Liver (tissue), 9 donors: Measurements from ENCODE around the gene SPAG9. TPM values are rescaled to one million over a fixed set of nuclear protein-coding genes. Genes with fewer than 3 reads are reported as not detected.

Source experiments
- DNase-seq: peaks from one replicate; pipeline ENCODE4 v3.0.0-alpha.2; 2017; ENCODE audit warnings: low spot score
- H3K27ac ChIP-seq, 2 donors: one replicate each; pipeline ENCODE4 v1.7.0; 2013; ENCODE audit warnings: inconsistent platforms in 2 of 2, low read length in 2 of 2, control low read depth in 1 of 2, low read depth in 1 of 2, mild to moderate bottlenecking in 1 of 2
- H3K27me3 ChIP-seq, 4 donors: one replicate each; pipeline versions ENCODE4 v1.6.1 to v1.7.0; 2013; ENCODE audit warnings: low read length in 3 of 4, inconsistent platforms in 1 of 4, mild to moderate bottlenecking in 1 of 4, moderate library complexity in 1 of 4; ENCODE audit not compliant: control insufficient read depth in 4 of 4, insufficient read depth in 4 of 4
- H3K36me3 ChIP-seq, 4 donors: one replicate each; pipeline versions ENCODE4 v1.6.1 to v1.7.0; 2013; ENCODE audit warnings: low read length in 3 of 4, mild to moderate bottlenecking in 3 of 4, low read depth in 1 of 4, moderate library complexity in 1 of 4; ENCODE audit not compliant: control insufficient read depth in 4 of 4, insufficient read depth in 3 of 4
- H3K4me1 ChIP-seq, 4 donors: one replicate each; pipeline versions ENCODE4 v1.6.1 to v1.7.0; 2013; ENCODE audit warnings: low read length in 3 of 4, mild to moderate bottlenecking in 3 of 4, moderate library complexity in 1 of 4; ENCODE audit not compliant: control insufficient read depth in 4 of 4, insufficient read depth in 4 of 4
- H3K4me3 ChIP-seq, 3 donors: one replicate each; pipeline versions ENCODE4 v1.6.1 to v1.7.0; 2013; ENCODE audit warnings: low read length in 3 of 3, control low read depth in 1 of 3, low read depth in 1 of 3, mild to moderate bottlenecking in 1 of 3
- H3K9ac ChIP-seq, 2 donors: one replicate each; pipeline ENCODE4 v1.7.0; 2013; ENCODE audit warnings: low read length in 2 of 2, mild to moderate bottlenecking in 2 of 2, moderate library complexity in 2 of 2, control low read depth in 1 of 2, low read depth in 1 of 2
- H3K9me3 ChIP-seq, 4 donors: one replicate each; pipeline versions ENCODE4 v1.6.1 to v1.7.0; 2013; ENCODE audit warnings: low read length in 3 of 4; ENCODE audit not compliant: control insufficient read depth in 4 of 4
- ATF3 ChIP-seq: IDR thresholded peaks from 2 replicates; pipeline ENCODE4 v1.6.1; 2016; ENCODE audit warnings: antibody characterized with exemption
- CTCF ChIP-seq: fragments of 150-350 bp; IDR thresholded peaks from 2 replicates; pipeline ENCODE4 v1.5.1; 2017; ENCODE audit warnings: improper control_type of control experiment, low read depth, low read length; ENCODE audit not compliant: missing input control
- EGR1 ChIP-seq, 2 donors: IDR thresholded peaks; 2 replicates each; pipeline ENCODE4 v1.6.1; 2016 to 2018; ENCODE audit warnings: antibody characterized with exemption in 2 of 2, low read depth in 2 of 2
- FOXA1 ChIP-seq: IDR thresholded peaks from 2 replicates; pipeline ENCODE4 v1.6.1; 2016; ENCODE audit warnings: antibody characterized with exemption
- GABPA ChIP-seq, 2 donors: IDR thresholded peaks in 1 of 2; conservative IDR thresholded peaks in 1 of 2; 2 replicates each; pipeline ENCODE4 v1.6.1; 2016; ENCODE audit warnings: antibody characterized with exemption in 2 of 2, mild to moderate bottlenecking in 1 of 2, moderate library complexity in 1 of 2
- HNF4A ChIP-seq, 2 donors: conservative IDR thresholded peaks; 2 replicates each; pipeline ENCODE4 v1.6.1; 2016; ENCODE audit warnings: antibody characterized with exemption in 2 of 2, mild to moderate bottlenecking in 2 of 2
- HNF4G ChIP-seq: IDR thresholded peaks from 2 replicates; pipeline ENCODE4 v1.6.1; 2016; ENCODE audit warnings: antibody characterized with exemption
- JUND ChIP-seq, 2 donors: IDR thresholded peaks; 2 replicates each; pipeline ENCODE4 v1.6.1; 2016; ENCODE audit warnings: antibody characterized with exemption in 2 of 2
- NR2F2 ChIP-seq: IDR thresholded peaks from 2 replicates; pipeline ENCODE4 v1.6.1; 2016; ENCODE audit warnings: antibody characterized with exemption
- SP1 ChIP-seq: IDR thresholded peaks from 2 replicates; pipeline ENCODE4 v1.6.1; 2018; ENCODE audit warnings: antibody characterized with exemption, mild to moderate bottlenecking
- TAF1 ChIP-seq: conservative IDR thresholded peaks from 2 replicates; pipeline ENCODE4 v1.6.1; 2016; ENCODE audit warnings: antibody characterized with exemption, mild to moderate bottlenecking
- WGBS: extraction: QIAGEN DNeasy Blood & Tissue Kit; methylation state at CpG from one replicate; pipeline ENCODE4 v1.1.7; 2013; 5-methylcytosine and 5-hydroxymethylcytosine counted together
- polyA plus RNA-seq, 2 donors: library from polyadenylated mRNA; stranded (reverse) in 1 of 2; unstranded in 1 of 2; fragments of 200-250 nt in 1 of 2; fragments of >200 nt in 1 of 2; fragmentation: Nextera tagmentation in 1 of 2; extraction: Ambion mirVana in 1 of 2; gene quantifications; one replicate each; pipeline versions ENCODE4 v1.2.1 to v1.2.3, GENCODE V29; 2013 to 2015
- total RNA-seq, 2 donors: library from RNA; depleted of rRNA; stranded (reverse); fragments of >200 nt; gene quantifications; one replicate each; pipeline ENCODE4 v1.2.3, GENCODE V29; 2014
- TF ChIP-seq, protein P1 (sequence below): IDR thresholded peaks from 2 replicates; pipeline ENCODE4 v1.6.1; 2016; ENCODE audit warnings: antibody characterized with exemption, mild to moderate bottlenecking
- TF ChIP-seq, protein P2 (sequence below): IDR thresholded peaks from 2 replicates; pipeline ENCODE4 v1.6.1; 2016; ENCODE audit warnings: antibody characterized with exemption
- donor health status: healthy.
- donor health status: healthy.
- donor health status: healthy.
- donor health status: healthy.
- donor health status: healthy.

The SPAG9 gene
- total and polyA plus RNA-seq, 4 donors = 12.0 to 94.0 (median 18.4) TPM

DNA sequence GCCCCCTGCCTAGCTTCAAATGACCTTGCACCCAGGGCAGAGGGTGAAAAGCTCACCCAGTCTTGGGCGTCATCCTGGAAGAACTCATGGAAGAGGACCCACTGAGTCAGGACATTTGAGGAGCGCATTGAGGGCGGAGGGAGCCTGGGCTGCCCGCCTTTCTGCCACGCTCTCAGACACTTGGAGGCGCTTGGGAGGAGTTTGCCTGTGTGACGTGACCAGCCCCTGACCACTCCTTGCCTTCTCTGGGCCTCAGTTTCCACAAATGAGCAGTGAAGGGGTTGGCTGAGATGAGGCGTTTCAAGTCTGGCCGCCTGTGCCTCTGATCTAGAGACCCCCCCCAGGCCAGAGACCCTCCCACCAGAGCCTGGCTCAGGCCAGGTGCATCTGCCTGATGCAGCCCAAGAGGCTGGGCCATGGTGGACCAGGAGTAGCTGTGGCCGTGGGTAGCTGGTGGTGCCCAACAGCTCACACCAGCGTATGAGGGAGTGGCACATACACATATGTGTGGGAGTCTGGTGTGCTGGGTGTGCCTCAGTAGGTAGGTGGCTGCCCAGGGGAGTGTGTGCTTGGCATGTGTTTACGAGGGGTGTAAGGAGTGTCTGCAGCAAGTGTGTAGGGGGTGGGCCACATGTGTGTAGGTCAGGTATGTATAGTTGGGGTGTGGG, 174.3 kb downstream of the SPAG9 start:
- H3K4me1 ChIP-seq = peaks cover 20 to 81% (median 63%) of the 10 kb centered on the region in 4 donors
- WGBS = 88% methylated on average over 12 of the region's 12 CpGs
- H3K27me3 ChIP-seq = no peaks in the 10 kb centered on the region
- no peak for TF ChIP-seq NR2F2
- TF ChIP-seq ATF3 = no peak
- no peak for TF ChIP-seq HNF4A (conservative IDR thresholded peaks at IDR 0.05)
- no peak for TF ChIP-seq GABPA (IDR thresholded peaks at IDR 0.05 in 1 of 2, conservative IDR thresholded peaks at IDR 0.05 in 1 of 2)
- TF ChIP-seq, protein P1, sequence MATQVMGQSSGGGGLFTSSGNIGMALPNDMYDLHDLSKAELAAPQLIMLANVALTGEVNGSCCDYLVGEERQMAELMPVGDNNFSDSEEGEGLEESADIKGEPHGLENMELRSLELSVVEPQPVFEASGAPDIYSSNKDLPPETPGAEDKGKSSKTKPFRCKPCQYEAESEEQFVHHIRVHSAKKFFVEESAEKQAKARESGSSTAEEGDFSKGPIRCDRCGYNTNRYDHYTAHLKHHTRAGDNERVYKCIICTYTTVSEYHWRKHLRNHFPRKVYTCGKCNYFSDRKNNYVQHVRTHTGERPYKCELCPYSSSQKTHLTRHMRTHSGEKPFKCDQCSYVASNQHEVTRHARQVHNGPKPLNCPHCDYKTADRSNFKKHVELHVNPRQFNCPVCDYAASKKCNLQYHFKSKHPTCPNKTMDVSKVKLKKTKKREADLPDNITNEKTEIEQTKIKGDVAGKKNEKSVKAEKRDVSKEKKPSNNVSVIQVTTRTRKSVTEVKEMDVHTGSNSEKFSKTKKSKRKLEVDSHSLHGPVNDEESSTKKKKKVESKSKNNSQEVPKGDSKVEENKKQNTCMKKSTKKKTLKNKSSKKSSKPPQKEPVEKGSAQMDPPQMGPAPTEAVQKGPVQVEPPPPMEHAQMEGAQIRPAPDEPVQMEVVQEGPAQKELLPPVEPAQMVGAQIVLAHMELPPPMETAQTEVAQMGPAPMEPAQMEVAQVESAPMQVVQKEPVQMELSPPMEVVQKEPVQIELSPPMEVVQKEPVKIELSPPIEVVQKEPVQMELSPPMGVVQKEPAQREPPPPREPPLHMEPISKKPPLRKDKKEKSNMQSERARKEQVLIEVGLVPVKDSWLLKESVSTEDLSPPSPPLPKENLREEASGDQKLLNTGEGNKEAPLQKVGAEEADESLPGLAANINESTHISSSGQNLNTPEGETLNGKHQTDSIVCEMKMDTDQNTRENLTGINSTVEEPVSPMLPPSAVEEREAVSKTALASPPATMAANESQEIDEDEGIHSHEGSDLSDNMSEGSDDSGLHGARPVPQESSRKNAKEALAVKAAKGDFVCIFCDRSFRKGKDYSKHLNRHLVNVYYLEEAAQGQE = no peak
- no peak overlapping the region for H3K4me3 ChIP-seq
- peak overlapping the region; percentile 16 to 86 for H3K27ac ChIP-seq
- no peak for DNase-seq
- no peak overlapping the region for H3K9ac ChIP-seq
- H3K9me3 ChIP-seq = no peaks in the 10 kb centered on the region
- H3K36me3 ChIP-seq = no peaks in the 10 kb centered on the region

- Histone ChIP-seq H3K4me1 (peaks cover 20 to 83% (median 62%) of the 10 kb centered on the region in 4 donors), H3K36me3 (no peaks in the 10 kb centered on the region), H3K27me3 (no peaks in the 10 kb centered on the region), H3K4me3 (no peak overlapping the region), H3K27ac (peak overlapping the region in 1 of 2 donors; percentile 25), H3K9ac (no peak overlapping the region), H3K9me3 (no peaks in the 10 kb centered on the region)
- TF ChIP-seq HNF4A (conservative IDR thresholded peaks at IDR 0.05) (no peak), SP1 (no peak), TAF1 (no peak), HNF4G (no peak), EGR1 (IDR thresholded peaks at IDR 0.05; ENCODE audit: low read depth in 2 of 2) (no peak), FOXA1 (no peak), GABPA (IDR thresholded peaks at IDR 0.05 in 1 of 2, conservative IDR thresholded peaks at IDR 0.05 in 1 of 2) (no peak), CTCF (no peak), JUND (IDR thresholded peaks at IDR 0.05) (no peak)
- TF ChIP-seq, protein P2, sequence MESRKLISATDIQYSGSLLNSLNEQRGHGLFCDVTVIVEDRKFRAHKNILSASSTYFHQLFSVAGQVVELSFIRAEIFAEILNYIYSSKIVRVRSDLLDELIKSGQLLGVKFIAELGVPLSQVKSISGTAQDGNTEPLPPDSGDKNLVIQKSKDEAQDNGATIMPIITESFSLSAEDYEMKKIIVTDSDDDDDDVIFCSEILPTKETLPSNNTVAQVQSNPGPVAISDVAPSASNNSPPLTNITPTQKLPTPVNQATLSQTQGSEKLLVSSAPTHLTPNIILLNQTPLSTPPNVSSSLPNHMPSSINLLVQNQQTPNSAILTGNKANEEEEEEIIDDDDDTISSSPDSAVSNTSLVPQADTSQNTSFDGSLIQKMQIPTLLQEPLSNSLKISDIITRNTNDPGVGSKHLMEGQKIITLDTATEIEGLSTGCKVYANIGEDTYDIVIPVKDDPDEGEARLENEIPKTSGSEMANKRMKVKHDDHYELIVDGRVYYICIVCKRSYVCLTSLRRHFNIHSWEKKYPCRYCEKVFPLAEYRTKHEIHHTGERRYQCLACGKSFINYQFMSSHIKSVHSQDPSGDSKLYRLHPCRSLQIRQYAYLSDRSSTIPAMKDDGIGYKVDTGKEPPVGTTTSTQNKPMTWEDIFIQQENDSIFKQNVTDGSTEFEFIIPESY = no peak
- TF ChIP-seq, protein P1 = no peak
- WGBS = 87% methylated on average over 3 of the region's 3 CpGs
- DNase-seq = no peak
Observed at GRCh38 chr17:50945779-50946222, 174.9 kb downstream of the SPAG9 start.
